ENCODE results near the gene MYRIP. TPM values are rescaled to one million over a fixed set of nuclear protein-coding genes. Genes with fewer than 3 reads are reported as not detected.

MYRIP gene
- total and polyA plus RNA-seq, 10 donors, result 1.5 to 35.2 (median 16.2) TPM

GRCh38 chr3:40213556-40213955 is 404.1 kb downstream of the MYRIP start:
- intact Hi-C loops (cut with DNase I; ENCODE audit: low total_unique reads), result no loop called here
- WGBS, 5 donors, result 65 to 75% (median 72%) methylated on average over 5 of the region's 5 CpGs

GRCh38 chr3:40215015-40215414 is 405.6 kb downstream of the MYRIP start:
- no peaks in the 10 kb centered on the region for H3K27me3 ChIP-seq (replicated peaks in 1 of 7)
- intact Hi-C loops (cut with DNase I; ENCODE audit: low total_unique reads), result no loop called here
- TF ChIP-seq POLR2A (IDR thresholded peaks at IDR 0.05), result no peak
- TF ChIP-seq CTCF (IDR thresholded peaks at IDR 0.05 in 8 of 11, conservative IDR thresholded peaks at IDR 0.05 in 3 of 11), result no peak
- no peak for TF ChIP-seq POLR2AphosphoS5 (IDR thresholded peaks at IDR 0.05)

More at GRCh38 chr3:40213556-40213955, 404.1 kb downstream of the MYRIP start:
- H3K36me3 ChIP-seq, result peaks cover 0 to 6% (median 2%) of the 10 kb centered on the region in 6 donors
- no peaks in the 10 kb centered on the region for H3K9me3 ChIP-seq
- H3K27me3 ChIP-seq (replicated peaks in 1 of 7), result no peaks in the 10 kb centered on the region
- no peak for DNase-seq
- no peak overlapping the region for H3K27ac ChIP-seq
- TF ChIP-seq CTCF (IDR thresholded peaks at IDR 0.05 in 8 of 11, conservative IDR thresholded peaks at IDR 0.05 in 3 of 11), result no peak
- no peak for TF ChIP-seq POLR2A (IDR thresholded peaks at IDR 0.05)
- TF ChIP-seq POLR2AphosphoS5 (IDR thresholded peaks at IDR 0.05), result no peak
- no peaks in the 10 kb centered on the region for H3K4me1 ChIP-seq
- no peak overlapping the region for H3K4me3 ChIP-seq

GRCh38 chr3:40216471-40216870 is 407.1 kb downstream of the MYRIP start:
- Histone ChIP-seq H3K4me3 (no peak overlapping the region), H3K27me3 (replicated peaks in 1 of 7) (no peaks in the 10 kb centered on the region), H3K27ac (no peak overlapping the region), H3K36me3 (peaks cover 0 to 6% (median 0%) of the 10 kb centered on the region in 6 donors), H3K4me1 (no peaks in the 10 kb centered on the region), H3K9me3 (peaks cover 0 to 6% (median 0%) of the 10 kb centered on the region in 8 donors)
- intact Hi-C loops (cut with DNase I; ENCODE audit: low total_unique reads), result no loop called here
- WGBS, 5 donors, result 72 to 89% (median 84%) methylated on average over 2 of the region's 2 CpGs
- TF ChIP-seq POLR2AphosphoS5 (IDR thresholded peaks at IDR 0.05), result no peak
- DNase-seq, result no peak

More at GRCh38 chr3:40215015-40215414, 405.6 kb downstream of the MYRIP start:
- Histone ChIP-seq H3K4me1 (no peaks in the 10 kb centered on the region), H3K4me3 (no peak overlapping the region), H3K27ac (no peak overlapping the region), H3K9me3 (no peaks in the 10 kb centered on the region), H3K36me3 (peaks cover 0 to 6% (median 2%) of the 10 kb centered on the region in 6 donors)
- DNase-seq, result no peak

- H3K27me3 ChIP-seq (replicated peaks in 1 of 7), result no peaks in the 10 kb centered on the region
- no peak for DNase-seq
- no peak overlapping the region for H3K4me3 ChIP-seq
- no peak overlapping the region for H3K27ac ChIP-seq
- TF ChIP-seq CTCF (IDR thresholded peaks at IDR 0.05 in 8 of 11, conservative IDR thresholded peaks at IDR 0.05 in 3 of 11), result no peak
- WGBS, 5 donors, result 91 to 96% (median 94%) methylated on average over 4 of the region's 4 CpGs
- H3K9me3 ChIP-seq, result peaks cover 0 to 6% (median 0%) of the 10 kb centered on the region in 8 donors
- H3K4me1 ChIP-seq, result peaks cover 0 to 2% (median 0%) of the 10 kb centered on the region in 6 donors
- intact Hi-C loops (cut with DNase I; ENCODE audit: low total_unique reads), result no loop called here
- no peaks in the 10 kb centered on the region for H3K36me3 ChIP-seq
These were observed 414.4 kb downstream of the MYRIP start for GRCh38 chr3:40223856-40224255.
